ENCODE measurements around the gene BROX.
"Not testable (repeated sequence)": the region's sequence is repeated elsewhere in the genome, so short reads cannot be mapped to it uniquely, and the experiment has no call there.

BROX gene

GRCh38 chr1:222712253-222713090, at the start of gene BROX, which contains the start of gene AIDA:
TSS of gene BROX (plus strand) at chr1:222712564. CDS start at chr1:222715700, 3,136 bp downstream.
TSS of gene AIDA (minus strand) at chr1:222712491. CDS start at chr1:222712317, 174 bp downstream.
- peak; percentile 94 for DNase-seq

- no peak for DNase-seq
These were observed 48.9 kb upstream of the BROX start for GRCh38 chr1:222663431-222663934.

- DNase-seq = no peak
These were observed 46.4 kb upstream of the BROX start for GRCh38 chr1:222665964-222666363.

- not testable (repeated sequence) for DNase-seq
These were observed 44.2 kb upstream of the BROX start for GRCh38 chr1:222668184-222668583.

GRCh38 chr1:222669107-222669506, 43.3 kb upstream of the BROX start:
- DNase-seq = not testable (repeated sequence)

- DNase-seq = no peak
These were observed 42.3 kb upstream of the BROX start for GRCh38 chr1:222670110-222670509.

- DNase-seq = no peak
These were observed 32.3 kb upstream of the BROX start for GRCh38 chr1:222680080-222680479.

- DNase-seq = no peak
These were observed 21.3 kb upstream of the BROX start for GRCh38 chr1:222691016-222691415.

GRCh38 chr1:222694927-222695326, 17.4 kb upstream of the BROX start:
- no peak for DNase-seq

- DNase-seq = no peak
These were observed 15.6 kb upstream of the BROX start for GRCh38 chr1:222696741-222697140.

GRCh38 chr1:222697203-222697602, 15.2 kb upstream of the BROX start:
- DNase-seq = no peak

- no peak for DNase-seq
These were observed 14.5 kb upstream of the BROX start for GRCh38 chr1:222697826-222698225.

- DNase-seq = no peak
These were observed 10.2 kb upstream of the BROX start for GRCh38 chr1:222702210-222702609.

GRCh38 chr1:222704260-222704659, 8.1 kb upstream of the BROX start:
- no peak for DNase-seq

GRCh38 chr1:222706815-222707214, 5.5 kb upstream of the BROX start:
- no peak for DNase-seq

- no peak for DNase-seq
These were observed 2.6 kb upstream of the BROX start for GRCh38 chr1:222709700-222710153.

- DNase-seq = peak; percentile 71
These were observed 778 bp upstream of the BROX start for GRCh38 chr1:222711319-222712252.

- DNase-seq = peak; percentile 91
These were observed 962 bp downstream of the BROX start for GRCh38 chr1:222713091-222713961.

GRCh38 chr1:222716393-222716792, 4.0 kb downstream of the BROX start:
- no peak for DNase-seq

GRCh38 chr1:222728746-222729145, 16.4 kb downstream of the BROX start:
- no peak for DNase-seq

GRCh38 chr1:222730866-222731265, 18.5 kb downstream of the BROX start:
- DNase-seq = no peak

Data from activated CD4-positive, alpha-beta T cell treated with anti-CD3 and anti-CD28 coated beads, Interleukin-2, amount 50 U/mL, for 16 hours (primary cell).